Neural progenitor cell (in vitro differentiated cells): ENCODE data around the gene SMIM10L1. TPM values are rescaled to one million over a fixed set of nuclear protein-coding genes. Genes with fewer than 3 reads are reported as not detected.
A peak's percentile ranks its signal among the peaks of the same experiment; 100 is the strongest.

Experiments
- DNase-seq: peaks from one replicate; pipeline ENCODE4 v3.0.0-alpha.2; 2016; ENCODE audit warnings: low spot score
- H2AFZ ChIP-seq: fragments of 200-600 bp; sonication (generic); replicated peaks from 2 replicates; pipeline ENCODE4 v1.6.1; 2016; ENCODE audit warnings: antibody characterized with exemption
- H3F3A ChIP-seq: fragments of 200-600 bp; sonication (generic); 2 replicates; pipeline ENCODE4 v1.6.1; 2016; ENCODE audit warnings: antibody characterized with exemption, low read depth
- H3K27ac ChIP-seq: fragments of 200-600 bp; sonication (generic); 2 replicates; pipeline ENCODE4 v1.5.1; 2016; ENCODE audit warnings: mild to moderate bottlenecking
- H3K27me3 ChIP-seq: fragments of 200-600 bp; sonication (generic); 2 replicates; pipeline ENCODE4 v1.6.1; 2016; ENCODE audit warnings: mild to moderate bottlenecking, moderate library complexity
- H3K36me3 ChIP-seq: fragments of 200-600 bp; sonication (generic); 2 replicates; pipeline ENCODE4 v1.5.1; 2016
- H3K4me1 ChIP-seq: fragments of 200-600 bp; sonication (generic); 2 replicates; pipeline ENCODE4 v1.6.1; 2016; ENCODE audit warnings: mixed run types
- H3K4me2 ChIP-seq: fragments of 200-600 bp; sonication (generic); 2 replicates; pipeline ENCODE4 v1.6.1; 2016
- H3K4me3 ChIP-seq: fragments of 200-600 bp; sonication (generic); 2 replicates; pipeline ENCODE4 v1.5.1; 2016
- H3K79me2 ChIP-seq: fragments of 200-600 bp; sonication (generic); 2 replicates; pipeline ENCODE4 v1.6.1; 2016; ENCODE audit warnings: low read depth
- H3K9ac ChIP-seq: fragments of 200-600 bp; sonication (generic); 2 replicates; pipeline ENCODE4 v1.6.1; 2016
- H3K9me3 ChIP-seq: fragments of 200-600 bp; sonication (generic); 2 replicates; pipeline ENCODE4 v1.5.1; 2016; ENCODE audit warnings: low read depth
- H4K20me1 ChIP-seq: fragments of 200-600 bp; sonication (generic); 2 replicates; pipeline ENCODE4 v1.6.1; 2016; ENCODE audit warnings: low read depth
- H3K27ac Mint-ChIP-seq: 3 replicates; pipeline ENCODE4 v1.8.0; 2021; ENCODE audit warnings: mixed read lengths
- H3K27me3 Mint-ChIP-seq: 2 replicates; pipeline ENCODE4 v1.8.0; 2022; ENCODE audit warnings: low read depth, mild to moderate bottlenecking, inconsistent platforms, moderate library complexity, mixed read lengths; ENCODE audit not compliant: insufficient read depth
- H3K36me3 Mint-ChIP-seq: 3 replicates; pipeline ENCODE4 v1.8.0; 2021; ENCODE audit warnings: mixed read lengths
- H3K4me1 Mint-ChIP-seq: 3 replicates; pipeline ENCODE4 v1.8.0; 2021; ENCODE audit warnings: mixed read lengths
- H3K4me3 Mint-ChIP-seq: 3 replicates; pipeline ENCODE4 v1.8.0; 2021; ENCODE audit warnings: mild to moderate bottlenecking, moderate library complexity, mixed read lengths
- H3K9me3 Mint-ChIP-seq: 3 replicates; pipeline ENCODE4 v1.8.0; 2020; ENCODE audit warnings: mixed read lengths
- CTCF ChIP-seq: fragments of 200-600 bp; sonication (generic); IDR thresholded peaks from 2 replicates; pipeline ENCODE4 v1.5.1; 2017; ENCODE audit warnings: antibody characterized with exemption, mild to moderate bottlenecking
- EZH2 ChIP-seq: fragments of 200-600 bp; sonication (generic); IDR thresholded peaks from 2 replicates; pipeline ENCODE4 v1.6.1; 2017; ENCODE audit warnings: antibody characterized with exemption, mild to moderate bottlenecking, moderate library complexity
- EZH2phosphoT487 ChIP-seq: fragments of 200-600 bp; sonication (generic); IDR thresholded peaks from 2 replicates; pipeline ENCODE4 v1.6.1; 2017; ENCODE audit warnings: antibody characterized with exemption
- total RNA-seq: library from RNA; depleted of rRNA; stranded (reverse); fragments of >200 nt; gene quantifications from 2 replicates; pipeline ENCODE4 v1.2.3, GENCODE V29; 2015; ENCODE audit warnings: low replicate concordance

Gene SMIM10L1
- total RNA-seq, 1 donor from 2014 or later, result 16.3 TPM

- no peaks in the 10 kb centered on the region for H3K9me3 ChIP-seq
- Mint-ChIP-seq H3K4me1 (peaks cover 4% of the 10 kb centered on the region), H3K27ac (no peak overlapping the region), H3K9me3 (peaks cover 10% of the 10 kb centered on the region), H3K36me3 (peaks cover 77% of the 10 kb centered on the region), H3K4me3 (no peak overlapping the region), H3K27me3 (peaks cover 2% of the 10 kb centered on the region)
- H3K27ac ChIP-seq, result no peak overlapping the region
- H3K9ac ChIP-seq, result no peak overlapping the region
- H2AFZ ChIP-seq, result no peak overlapping the region
- peaks cover 100% of the 10 kb centered on the region for H3K79me2 ChIP-seq
- no peaks in the 10 kb centered on the region for H3F3A ChIP-seq
- H3K27me3 ChIP-seq, result no peaks in the 10 kb centered on the region
- no peak for TF ChIP-seq EZH2
- no peak for TF ChIP-seq CTCF
- TF ChIP-seq EZH2phosphoT487, result no peak
- H3K4me2 ChIP-seq, result no peak overlapping the region
- peaks cover 10% of the 10 kb centered on the region for H3K4me1 ChIP-seq
- H3K36me3 ChIP-seq, result peaks cover 16% of the 10 kb centered on the region
- no peak for DNase-seq
- peaks cover 83% of the 10 kb centered on the region for H4K20me1 ChIP-seq
- no peak overlapping the region for H3K4me3 ChIP-seq
These were observed 6.6 kb upstream of the SMIM10L1 start for GRCh38 chr12:11164384-11164783.

- H3K36me3 Mint-ChIP-seq, result peaks cover 65% of the 10 kb centered on the region
- H3K4me3 Mint-ChIP-seq, result no peak overlapping the region
- H2AFZ ChIP-seq, result no peak overlapping the region
- peaks cover 81% of the 10 kb centered on the region for H4K20me1 ChIP-seq
- DNase-seq, result no peak
- H3K27ac Mint-ChIP-seq, result no peak overlapping the region
- peaks cover 100% of the 10 kb centered on the region for H3K79me2 ChIP-seq
- peaks cover 16% of the 10 kb centered on the region for H3K36me3 ChIP-seq
- no peaks in the 10 kb centered on the region for H3K9me3 ChIP-seq
- peaks cover 23% of the 10 kb centered on the region for H3K4me1 ChIP-seq
- H3K27ac ChIP-seq, result no peak overlapping the region
- H3F3A ChIP-seq, result peaks cover 3% of the 10 kb centered on the region
- H3K9ac ChIP-seq, result no peak overlapping the region
- H3K4me1 Mint-ChIP-seq, result peaks cover 12% of the 10 kb centered on the region
- H3K27me3 Mint-ChIP-seq, result peaks cover 2% of the 10 kb centered on the region
- H3K4me3 ChIP-seq, result no peak overlapping the region
- H3K9me3 Mint-ChIP-seq, result peaks cover 6% of the 10 kb centered on the region
- no peak for TF ChIP-seq EZH2
- TF ChIP-seq EZH2phosphoT487, result no peak
- TF ChIP-seq CTCF, result no peak
- H3K27me3 ChIP-seq, result no peaks in the 10 kb centered on the region
- no peak overlapping the region for H3K4me2 ChIP-seq
These were observed 4.7 kb upstream of the SMIM10L1 start for GRCh38 chr12:11166300-11166699.

GRCh38 chr12:11170810-11171144 lies 217 bp upstream of the SMIM10L1 start:
- H3K79me2 ChIP-seq, result peaks cover 97% of the 10 kb centered on the region
- H3K4me1 Mint-ChIP-seq, result peaks cover 25% of the 10 kb centered on the region

GRCh38 chr12:11171969-11172675 lies 1.1 kb downstream of the SMIM10L1 start:
- Histone ChIP-seq H3K9ac (peak overlapping the region; percentile 93), H3K4me3 (peak overlapping the region; percentile 73), H3K9me3 (no peaks in the 10 kb centered on the region), H3K4me1 (peaks cover 34% of the 10 kb centered on the region), H3K4me2 (peak overlapping the region; percentile 87), H3K36me3 (no peaks in the 10 kb centered on the region), H3K27ac (peak overlapping the region; percentile 96), H4K20me1 (peaks cover 31% of the 10 kb centered on the region), H3K79me2 (peaks cover 84% of the 10 kb centered on the region), H2AFZ (peak overlapping the region; percentile 64), H3F3A (peaks cover 3% of the 10 kb centered on the region), H3K27me3 (no peaks in the 10 kb centered on the region)
- H3K4me3 Mint-ChIP-seq, result peak overlapping the region; percentile 99
- peak; percentile 22 for DNase-seq
- no peak for TF ChIP-seq EZH2phosphoT487
- TF ChIP-seq CTCF, result no peak
- TF ChIP-seq EZH2, result no peak
- peaks cover 3% of the 10 kb centered on the region for H3K27me3 Mint-ChIP-seq
- no peaks in the 10 kb centered on the region for H3K9me3 Mint-ChIP-seq
- H3K36me3 Mint-ChIP-seq, result peaks cover 28% of the 10 kb centered on the region
- H3K27ac Mint-ChIP-seq, result peak overlapping the region; percentile 100
- H3K4me1 Mint-ChIP-seq, result peaks cover 25% of the 10 kb centered on the region

More at GRCh38 chr12:11170810-11171144, 217 bp upstream of the SMIM10L1 start:
- Histone ChIP-seq H3K9ac (peak overlapping the region; percentile 93), H3K4me3 (peak overlapping the region; percentile 73), H2AFZ (no peak overlapping the region), H4K20me1 (peaks cover 42% of the 10 kb centered on the region), H3K9me3 (no peaks in the 10 kb centered on the region), H3K4me1 (peaks cover 34% of the 10 kb centered on the region), H3F3A (peaks cover 3% of the 10 kb centered on the region), H3K27me3 (no peaks in the 10 kb centered on the region), H3K27ac (peak overlapping the region; percentile 96), H3K4me2 (peak overlapping the region; percentile 87), H3K36me3 (no peaks in the 10 kb centered on the region)
- no peak for TF ChIP-seq EZH2phosphoT487
- peak overlapping the region; percentile 99 for H3K4me3 Mint-ChIP-seq
- H3K36me3 Mint-ChIP-seq, result peaks cover 38% of the 10 kb centered on the region
- peak overlapping the region; percentile 76 for H3K27ac Mint-ChIP-seq
- no peak for DNase-seq
- H3K9me3 Mint-ChIP-seq, result peaks cover 3% of the 10 kb centered on the region
- peaks cover 4% of the 10 kb centered on the region for H3K27me3 Mint-ChIP-seq
